Measurements from ENCODE around the gene PTPRK. TPM values are rescaled to one million over a fixed set of nuclear protein-coding genes. Genes with fewer than 3 reads are reported as not detected.

Gene PTPRK
- total and polyA plus RNA-seq, 2 experiments from 2014 or later, result 26.9 to 56.4 TPM

DNA sequence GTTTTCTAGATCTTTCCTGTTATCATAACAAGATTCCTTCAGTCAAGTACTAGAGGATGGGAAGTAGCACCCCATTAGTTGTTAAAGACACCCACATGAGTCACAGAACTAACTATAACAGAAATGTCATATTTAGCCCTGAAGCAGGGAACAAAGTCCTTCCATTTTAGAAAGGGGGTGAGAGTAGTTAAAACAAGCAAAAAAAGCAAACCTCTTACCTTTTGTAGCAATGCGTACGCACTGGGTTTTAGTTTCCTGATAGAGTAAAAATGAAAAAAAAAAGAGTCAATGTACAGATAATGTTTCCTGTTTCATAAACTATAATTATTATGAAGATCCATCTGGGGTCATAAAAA, 455.9 kb downstream of the PTPRK start:
- H3K9me2 ChIP-seq (ENCODE audit: insufficient read depth), result no peaks in the 10 kb centered on the region
- no peaks in the 10 kb centered on the region for H3K36me3 ChIP-seq (ENCODE audit: insufficient read depth)
- Mint-ChIP-seq H3K4me3 (no peak overlapping the region), H3K9me3 (no peaks in the 10 kb centered on the region), H3K4me1 (peaks cover 36% of the 10 kb centered on the region), H3K27ac (peak overlapping the region; percentile 57; the same call in 1 of the 2 replicates), H3K36me3 (ENCODE audit: low read depth) (no peaks in the 10 kb centered on the region), H3K27me3 (ENCODE audit: insufficient read depth, low read depth, poor library complexity) (no peaks in the 10 kb centered on the region)
- H2AFZ ChIP-seq, result no peak overlapping the region
- no peaks in the 10 kb centered on the region for H3K27me3 ChIP-seq (ENCODE audit: insufficient read depth)
- no peak for TF ChIP-seq POLR2AphosphoS5 (IDR thresholded peaks at IDR 0.05; ENCODE audit: low read depth)
- no peak for TF ChIP-seq EZH2phosphoT487 (IDR thresholded peaks at IDR 0.05; ENCODE audit: unreplicated experiment)
- TF ChIP-seq ZNF114 (CRISPR knock-in tag; IDR thresholded peaks at IDR 0.05), result no peak
- TF ChIP-seq, protein P1, sequence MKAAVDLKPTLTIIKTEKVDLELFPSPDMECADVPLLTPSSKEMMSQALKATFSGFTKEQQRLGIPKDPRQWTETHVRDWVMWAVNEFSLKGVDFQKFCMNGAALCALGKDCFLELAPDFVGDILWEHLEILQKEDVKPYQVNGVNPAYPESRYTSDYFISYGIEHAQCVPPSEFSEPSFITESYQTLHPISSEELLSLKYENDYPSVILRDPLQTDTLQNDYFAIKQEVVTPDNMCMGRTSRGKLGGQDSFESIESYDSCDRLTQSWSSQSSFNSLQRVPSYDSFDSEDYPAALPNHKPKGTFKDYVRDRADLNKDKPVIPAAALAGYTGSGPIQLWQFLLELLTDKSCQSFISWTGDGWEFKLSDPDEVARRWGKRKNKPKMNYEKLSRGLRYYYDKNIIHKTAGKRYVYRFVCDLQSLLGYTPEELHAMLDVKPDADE (IDR thresholded peaks at IDR 0.05), result no peak
- no peak for TF ChIP-seq NANOG (IDR thresholded peaks at IDR 0.05; ENCODE audit: borderline replicate concordance)
- no peak for TF ChIP-seq STAT1 (IDR thresholded peaks at IDR 0.05; ENCODE audit: unreplicated experiment)
- no peak for TF ChIP-seq EZH2 (IDR thresholded peaks at IDR 0.05; ENCODE audit: low read depth, unreplicated experiment)
- TF ChIP-seq, protein P2, sequence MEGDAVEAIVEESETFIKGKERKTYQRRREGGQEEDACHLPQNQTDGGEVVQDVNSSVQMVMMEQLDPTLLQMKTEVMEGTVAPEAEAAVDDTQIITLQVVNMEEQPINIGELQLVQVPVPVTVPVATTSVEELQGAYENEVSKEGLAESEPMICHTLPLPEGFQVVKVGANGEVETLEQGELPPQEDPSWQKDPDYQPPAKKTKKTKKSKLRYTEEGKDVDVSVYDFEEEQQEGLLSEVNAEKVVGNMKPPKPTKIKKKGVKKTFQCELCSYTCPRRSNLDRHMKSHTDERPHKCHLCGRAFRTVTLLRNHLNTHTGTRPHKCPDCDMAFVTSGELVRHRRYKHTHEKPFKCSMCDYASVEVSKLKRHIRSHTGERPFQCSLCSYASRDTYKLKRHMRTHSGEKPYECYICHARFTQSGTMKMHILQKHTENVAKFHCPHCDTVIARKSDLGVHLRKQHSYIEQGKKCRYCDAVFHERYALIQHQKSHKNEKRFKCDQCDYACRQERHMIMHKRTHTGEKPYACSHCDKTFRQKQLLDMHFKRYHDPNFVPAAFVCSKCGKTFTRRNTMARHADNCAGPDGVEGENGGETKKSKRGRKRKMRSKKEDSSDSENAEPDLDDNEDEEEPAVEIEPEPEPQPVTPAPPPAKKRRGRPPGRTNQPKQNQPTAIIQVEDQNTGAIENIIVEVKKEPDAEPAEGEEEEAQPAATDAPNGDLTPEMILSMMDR (conservative IDR thresholded peaks at IDR 0.05; ENCODE audit: low read depth in 2 of 2), result no peak
- no peak for TF ChIP-seq CREB1 (CRISPR knock-in tag; IDR thresholded peaks at IDR 0.05; ENCODE audit: low read depth)
- no peak for TF ChIP-seq ZNF331 (CRISPR knock-in tag; IDR thresholded peaks at IDR 0.05; ENCODE audit: low read depth)
- TF ChIP-seq, protein P3, sequence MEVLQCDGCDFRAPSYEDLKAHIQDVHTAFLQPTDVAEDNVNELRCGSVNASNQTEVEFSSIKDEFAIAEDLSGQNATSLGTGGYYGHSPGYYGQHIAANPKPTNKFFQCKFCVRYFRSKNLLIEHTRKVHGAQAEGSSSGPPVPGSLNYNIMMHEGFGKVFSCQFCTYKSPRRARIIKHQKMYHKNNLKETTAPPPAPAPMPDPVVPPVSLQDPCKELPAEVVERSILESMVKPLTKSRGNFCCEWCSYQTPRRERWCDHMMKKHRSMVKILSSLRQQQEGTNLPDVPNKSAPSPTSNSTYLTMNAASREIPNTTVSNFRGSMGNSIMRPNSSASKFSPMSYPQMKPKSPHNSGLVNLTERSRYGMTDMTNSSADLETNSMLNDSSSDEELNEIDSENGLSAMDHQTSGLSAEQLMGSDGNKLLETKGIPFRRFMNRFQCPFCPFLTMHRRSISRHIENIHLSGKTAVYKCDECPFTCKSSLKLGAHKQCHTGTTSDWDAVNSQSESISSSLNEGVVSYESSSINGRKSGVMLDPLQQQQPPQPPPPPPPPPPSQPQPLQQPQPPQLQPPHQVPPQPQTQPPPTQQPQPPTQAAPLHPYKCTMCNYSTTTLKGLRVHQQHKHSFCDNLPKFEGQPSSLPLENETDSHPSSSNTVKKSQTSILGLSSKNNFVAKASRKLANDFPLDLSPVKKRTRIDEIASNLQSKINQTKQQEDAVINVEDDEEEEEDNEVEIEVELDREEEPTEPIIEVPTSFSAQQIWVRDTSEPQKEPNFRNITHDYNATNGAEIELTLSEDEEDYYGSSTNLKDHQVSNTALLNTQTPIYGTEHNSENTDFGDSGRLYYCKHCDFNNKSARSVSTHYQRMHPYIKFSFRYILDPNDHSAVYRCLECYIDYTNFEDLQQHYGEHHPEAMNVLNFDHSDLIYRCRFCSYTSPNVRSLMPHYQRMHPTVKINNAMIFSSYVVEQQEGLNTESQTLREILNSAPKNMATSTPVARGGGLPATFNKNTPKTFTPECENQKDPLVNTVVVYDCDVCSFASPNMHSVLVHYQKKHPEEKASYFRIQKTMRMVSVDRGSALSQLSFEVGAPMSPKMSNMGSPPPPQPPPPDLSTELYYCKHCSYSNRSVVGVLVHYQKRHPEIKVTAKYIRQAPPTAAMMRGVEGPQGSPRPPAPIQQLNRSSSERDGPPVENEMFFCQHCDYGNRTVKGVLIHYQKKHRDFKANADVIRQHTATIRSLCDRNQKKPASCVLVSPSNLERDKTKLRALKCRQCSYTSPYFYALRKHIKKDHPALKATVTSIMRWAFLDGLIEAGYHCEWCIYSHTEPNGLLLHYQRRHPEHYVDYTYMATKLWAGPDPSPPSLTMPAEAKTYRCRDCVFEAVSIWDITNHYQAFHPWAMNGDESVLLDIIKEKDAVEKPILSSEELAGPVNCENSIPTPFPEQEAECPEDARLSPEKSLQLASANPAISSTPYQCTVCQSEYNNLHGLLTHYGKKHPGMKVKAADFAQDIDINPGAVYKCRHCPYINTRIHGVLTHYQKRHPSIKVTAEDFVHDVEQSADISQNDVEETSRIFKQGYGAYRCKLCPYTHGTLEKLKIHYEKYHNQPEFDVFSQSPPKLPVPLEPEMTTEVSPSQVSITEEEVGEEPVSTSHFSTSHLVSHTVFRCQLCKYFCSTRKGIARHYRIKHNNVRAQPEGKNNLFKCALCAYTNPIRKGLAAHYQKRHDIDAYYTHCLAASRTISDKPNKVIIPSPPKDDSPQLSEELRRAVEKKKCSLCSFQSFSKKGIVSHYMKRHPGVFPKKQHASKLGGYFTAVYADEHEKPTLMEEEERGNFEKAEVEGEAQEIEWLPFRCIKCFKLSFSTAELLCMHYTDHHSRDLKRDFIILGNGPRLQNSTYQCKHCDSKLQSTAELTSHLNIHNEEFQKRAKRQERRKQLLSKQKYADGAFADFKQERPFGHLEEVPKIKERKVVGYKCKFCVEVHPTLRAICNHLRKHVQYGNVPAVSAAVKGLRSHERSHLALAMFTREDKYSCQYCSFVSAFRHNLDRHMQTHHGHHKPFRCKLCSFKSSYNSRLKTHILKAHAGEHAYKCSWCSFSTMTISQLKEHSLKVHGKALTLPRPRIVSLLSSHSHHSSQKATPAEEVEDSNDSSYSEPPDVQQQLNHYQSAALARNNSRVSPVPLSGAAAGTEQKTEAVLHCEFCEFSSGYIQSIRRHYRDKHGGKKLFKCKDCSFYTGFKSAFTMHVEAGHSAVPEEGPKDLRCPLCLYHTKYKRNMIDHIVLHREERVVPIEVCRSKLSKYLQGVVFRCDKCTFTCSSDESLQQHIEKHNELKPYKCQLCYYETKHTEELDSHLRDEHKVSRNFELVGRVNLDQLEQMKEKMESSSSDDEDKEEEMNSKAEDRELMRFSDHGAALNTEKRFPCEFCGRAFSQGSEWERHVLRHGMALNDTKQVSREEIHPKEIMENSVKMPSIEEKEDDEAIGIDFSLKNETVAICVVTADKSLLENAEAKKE (CRISPR knock-in tag; IDR thresholded peaks at IDR 0.05), result no peak
- DNase-seq (ENCODE audit: low spot score) (no peak), ATAC-seq (no peak)
- H3K4me1 ChIP-seq (ENCODE audit: insufficient read depth), result peaks cover 26% of the 10 kb centered on the region
- no peak overlapping the region for H3K4me3 ChIP-seq
- no peaks in the 10 kb centered on the region for H4K20me1 ChIP-seq (replicated peaks; ENCODE audit: insufficient read depth)
- no peak overlapping the region for H3K27ac ChIP-seq (ENCODE audit: low read depth)
- H3K4me2 ChIP-seq, result no peak overlapping the region
- no peaks in the 10 kb centered on the region for H3K79me2 ChIP-seq (replicated peaks; ENCODE audit: insufficient read depth)
- no peaks in the 10 kb centered on the region for H3F3A ChIP-seq (replicated peaks; ENCODE audit: low read depth)
